GM10266 (cell line): ENCODE results near the gene CHRNA7.
"Not testable (repeated sequence)": the region's sequence is repeated elsewhere in the genome, so short reads cannot be mapped to it uniquely, and the experiment has no call there.

ENCODE experiments used
- DNase-seq: peaks from one replicate; pipeline ENCODE4 v3.0.0; 2012; ENCODE audit errors: extremely low spot score
- TF ChIP-seq, protein P1 (sequence below): IDR thresholded peaks from 2 replicates; pipeline ENCODE4 v1.5.1; 2012; ENCODE audit warnings: mild to moderate bottlenecking, low read depth; ENCODE audit not compliant: control insufficient read depth, insufficient read depth; ENCODE audit errors: missing control alignments

The CHRNA7 gene

DNA sequence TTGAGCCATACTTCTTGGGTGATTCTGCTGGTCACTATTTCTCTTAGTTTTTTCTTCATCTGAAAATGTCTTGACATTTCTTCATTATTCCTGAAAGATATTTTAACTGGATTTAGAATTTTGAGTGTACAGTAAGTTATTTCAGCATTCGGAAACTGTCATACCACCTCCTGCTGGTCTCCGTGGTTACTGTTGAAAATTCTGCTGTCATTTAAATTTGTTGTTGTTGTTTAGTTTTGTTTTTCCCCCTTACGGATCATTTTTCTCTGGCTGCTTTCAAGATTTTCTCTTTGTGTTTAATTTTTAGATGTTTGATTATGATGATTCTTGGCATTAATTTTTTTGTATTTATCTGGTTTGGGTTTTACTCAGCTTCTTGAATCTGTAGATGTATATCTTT lies 100.5 kb downstream of the CHRNA7 start:
- TF ChIP-seq, protein P1, sequence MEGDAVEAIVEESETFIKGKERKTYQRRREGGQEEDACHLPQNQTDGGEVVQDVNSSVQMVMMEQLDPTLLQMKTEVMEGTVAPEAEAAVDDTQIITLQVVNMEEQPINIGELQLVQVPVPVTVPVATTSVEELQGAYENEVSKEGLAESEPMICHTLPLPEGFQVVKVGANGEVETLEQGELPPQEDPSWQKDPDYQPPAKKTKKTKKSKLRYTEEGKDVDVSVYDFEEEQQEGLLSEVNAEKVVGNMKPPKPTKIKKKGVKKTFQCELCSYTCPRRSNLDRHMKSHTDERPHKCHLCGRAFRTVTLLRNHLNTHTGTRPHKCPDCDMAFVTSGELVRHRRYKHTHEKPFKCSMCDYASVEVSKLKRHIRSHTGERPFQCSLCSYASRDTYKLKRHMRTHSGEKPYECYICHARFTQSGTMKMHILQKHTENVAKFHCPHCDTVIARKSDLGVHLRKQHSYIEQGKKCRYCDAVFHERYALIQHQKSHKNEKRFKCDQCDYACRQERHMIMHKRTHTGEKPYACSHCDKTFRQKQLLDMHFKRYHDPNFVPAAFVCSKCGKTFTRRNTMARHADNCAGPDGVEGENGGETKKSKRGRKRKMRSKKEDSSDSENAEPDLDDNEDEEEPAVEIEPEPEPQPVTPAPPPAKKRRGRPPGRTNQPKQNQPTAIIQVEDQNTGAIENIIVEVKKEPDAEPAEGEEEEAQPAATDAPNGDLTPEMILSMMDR: no peak
- DNase-seq: no peak

DNA sequence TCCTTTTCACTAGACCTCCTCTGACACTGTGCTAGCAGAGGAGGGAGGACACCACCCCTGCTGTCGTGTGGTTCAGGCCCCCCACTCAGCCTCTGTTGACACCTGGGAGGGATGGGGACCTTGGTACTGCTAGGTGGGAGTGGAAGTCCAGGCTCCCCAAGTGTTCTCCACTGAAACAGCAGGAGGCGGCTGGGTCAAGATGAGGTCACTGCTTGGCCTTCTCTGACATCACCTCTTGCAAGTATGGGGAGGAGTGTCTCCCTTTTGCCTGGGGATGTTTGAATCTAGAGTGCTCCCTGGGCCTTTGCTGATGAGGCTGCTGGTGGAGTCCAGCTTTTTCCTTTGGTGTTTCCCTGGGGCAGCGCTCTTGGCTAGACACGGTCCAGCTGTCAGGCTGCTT lies 101.5 kb downstream of the CHRNA7 start:
- no peak for DNase-seq
- TF ChIP-seq, protein P1: no peak

DNA sequence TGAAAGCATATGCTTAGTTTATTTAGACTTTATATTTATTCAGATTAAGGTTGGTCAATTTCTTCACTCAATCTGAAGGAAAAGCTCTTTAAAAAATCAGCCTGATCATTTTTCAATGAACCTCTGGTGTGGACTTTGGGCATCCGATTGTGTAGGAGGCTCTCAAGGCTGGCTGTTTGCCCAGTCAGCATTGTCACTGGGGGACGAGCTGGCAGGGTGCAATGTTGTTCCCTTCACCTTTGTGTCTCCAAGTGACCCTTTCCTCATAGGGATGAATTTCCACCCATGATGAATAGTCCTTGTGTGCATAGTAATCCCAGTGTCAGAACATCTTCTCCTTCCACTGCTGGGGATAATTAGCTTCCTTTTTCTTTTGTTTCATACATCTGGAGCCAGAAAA lies 102.5 kb downstream of the CHRNA7 start:
- no peak for DNase-seq
- TF ChIP-seq, protein P1: no peak

- no peak for DNase-seq
- TF ChIP-seq, protein P1: no peak
These were observed 104.5 kb downstream of the CHRNA7 start for GRCh38 chr15:32134842-32135241.

DNA sequence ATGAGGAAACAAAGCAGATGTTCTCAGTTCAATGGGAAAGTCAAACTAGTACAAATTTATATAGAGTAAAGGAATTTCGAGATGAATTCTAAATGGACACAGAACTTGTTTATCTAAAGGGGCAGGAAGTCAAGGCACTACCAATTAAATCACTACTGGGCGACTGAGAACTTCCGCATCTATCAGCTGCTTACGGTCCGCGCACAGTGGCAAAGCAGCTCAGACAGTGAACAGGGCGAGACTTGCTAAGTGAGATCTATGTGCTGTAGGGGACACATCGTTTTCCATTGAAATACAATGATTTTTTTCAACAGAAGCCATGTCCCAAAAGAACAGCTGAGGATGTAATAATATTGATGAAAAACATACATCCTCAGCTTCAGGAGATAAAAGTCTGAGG lies 105.0 kb downstream of the CHRNA7 start:
- TF ChIP-seq, protein P1: no peak
- no peak for DNase-seq

DNA sequence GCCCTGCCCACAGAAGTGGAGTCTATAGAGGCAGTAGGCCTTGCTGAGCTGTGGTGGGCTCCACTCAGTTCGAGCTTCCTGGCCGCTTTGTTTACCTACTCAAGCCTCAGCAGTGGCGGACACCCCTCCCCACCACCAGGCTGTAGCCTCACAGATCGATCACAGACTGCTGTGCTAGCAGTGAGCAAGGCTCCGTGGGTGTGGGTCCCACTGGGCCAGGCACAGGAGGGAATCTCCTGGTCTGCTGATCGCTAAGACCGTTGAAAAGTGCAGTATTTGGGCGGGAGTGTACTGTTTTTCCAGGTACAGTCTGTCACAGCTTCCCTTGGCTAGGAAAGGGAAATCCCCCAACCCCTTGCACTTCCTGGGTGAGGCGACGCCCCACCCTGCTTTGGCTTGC lies 115.2 kb downstream of the CHRNA7 start:
- DNase-seq: not testable (repeated sequence)

DNA sequence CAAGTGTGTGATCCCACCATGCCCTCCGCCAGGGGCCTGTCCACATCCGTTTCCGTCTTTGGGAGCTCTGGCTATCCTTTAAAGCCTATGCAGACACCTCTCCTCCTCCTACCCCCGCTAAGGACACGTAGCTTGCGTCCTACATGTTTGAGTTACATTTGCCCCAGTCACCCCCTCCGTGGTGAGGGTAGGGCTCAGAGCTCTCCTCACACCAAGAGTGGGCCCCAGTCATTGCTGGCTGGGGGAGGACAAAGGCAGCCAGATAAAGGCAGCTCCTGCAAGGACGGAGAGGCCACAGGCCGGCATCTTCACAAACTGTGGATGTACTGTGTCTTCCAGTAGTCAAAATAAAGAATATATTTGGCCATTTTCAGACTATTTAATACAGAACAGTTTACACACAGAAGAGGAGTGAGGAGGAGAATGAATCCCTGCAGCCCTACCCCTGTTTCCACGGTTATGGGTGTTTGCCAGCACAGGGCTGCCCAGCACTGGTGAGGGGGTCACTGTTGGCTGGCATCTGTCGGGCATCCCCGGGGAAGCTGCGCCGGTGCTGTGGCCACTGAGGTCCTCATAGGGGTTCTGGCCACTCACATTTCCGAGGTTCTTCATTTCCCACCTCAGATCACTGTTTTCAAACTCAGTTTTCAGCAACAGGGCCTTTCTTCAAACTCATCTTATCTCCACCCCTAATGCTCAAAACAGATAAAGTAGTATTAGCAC lies 118.7 kb downstream of the CHRNA7 start:
- DNase-seq: no peak
- TF ChIP-seq, protein P1: no peak

- TF ChIP-seq, protein P1: no peak
- DNase-seq: no peak
These were observed 122.3 kb downstream of the CHRNA7 start for GRCh38 chr15:32152574-32152973.

DNA sequence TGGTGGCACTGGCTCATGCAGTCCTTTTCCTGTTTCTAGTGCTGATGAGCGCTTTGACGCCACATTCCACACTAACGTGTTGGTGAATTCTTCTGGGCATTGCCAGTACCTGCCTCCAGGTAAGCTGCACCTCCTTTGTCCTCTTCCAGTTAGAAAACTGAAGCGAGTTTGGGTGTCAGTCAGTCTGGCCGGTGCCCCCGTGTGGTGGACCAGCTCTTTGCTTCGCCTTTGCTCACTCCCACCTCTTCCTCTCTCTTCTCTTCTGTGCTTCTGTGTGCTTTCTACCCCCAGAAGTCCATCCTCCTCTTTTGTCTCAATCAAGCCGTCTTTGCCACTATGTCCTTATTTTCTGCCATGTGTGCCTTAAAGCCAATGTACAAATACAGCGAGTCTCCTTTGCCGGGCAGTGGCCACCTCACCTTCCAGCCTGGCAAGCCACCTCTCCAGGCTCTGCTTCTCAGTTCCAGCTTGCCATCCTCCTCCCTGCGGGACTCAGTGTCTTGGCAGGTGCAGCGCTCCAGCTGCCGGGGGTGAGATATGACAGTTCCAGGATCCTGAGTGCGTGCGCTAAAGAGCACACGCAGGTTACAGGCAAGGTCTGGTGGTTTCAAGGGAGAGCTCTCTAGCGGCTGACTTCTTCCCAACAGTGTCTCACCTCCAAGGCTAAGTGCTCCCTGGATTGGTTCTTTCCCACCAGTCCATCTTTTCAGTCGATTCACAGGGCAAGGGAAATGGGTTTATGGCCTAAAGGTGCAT lies 123.7 kb downstream of the CHRNA7 start:
- DNase-seq: not testable (repeated sequence)

- not testable (repeated sequence) for DNase-seq
These were observed 131.8 kb downstream of the CHRNA7 start for GRCh38 chr15:32162143-32162542.

DNA sequence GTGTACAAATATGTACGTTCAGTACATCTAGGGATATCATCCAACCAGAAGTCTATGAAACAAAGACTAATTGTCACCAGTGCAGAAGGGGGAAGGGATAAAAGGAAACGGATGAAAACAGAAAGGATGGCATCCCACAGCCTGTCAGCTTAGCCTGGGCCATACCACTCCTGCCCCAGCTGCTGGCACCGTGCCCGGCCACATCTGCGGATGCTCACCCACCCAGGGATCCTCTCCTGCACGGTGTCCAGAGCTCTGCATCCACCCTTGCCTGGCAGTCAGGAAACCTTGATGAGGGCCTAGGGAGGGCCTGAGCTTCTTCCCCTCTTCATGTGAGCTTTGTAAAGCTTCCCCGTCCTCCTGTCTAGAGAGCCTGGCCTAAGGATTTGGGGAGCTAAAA lies 133.8 kb downstream of the CHRNA7 start:
- DNase-seq: not testable (repeated sequence)
